ENCODE data around the gene ZG16.

DNA sequence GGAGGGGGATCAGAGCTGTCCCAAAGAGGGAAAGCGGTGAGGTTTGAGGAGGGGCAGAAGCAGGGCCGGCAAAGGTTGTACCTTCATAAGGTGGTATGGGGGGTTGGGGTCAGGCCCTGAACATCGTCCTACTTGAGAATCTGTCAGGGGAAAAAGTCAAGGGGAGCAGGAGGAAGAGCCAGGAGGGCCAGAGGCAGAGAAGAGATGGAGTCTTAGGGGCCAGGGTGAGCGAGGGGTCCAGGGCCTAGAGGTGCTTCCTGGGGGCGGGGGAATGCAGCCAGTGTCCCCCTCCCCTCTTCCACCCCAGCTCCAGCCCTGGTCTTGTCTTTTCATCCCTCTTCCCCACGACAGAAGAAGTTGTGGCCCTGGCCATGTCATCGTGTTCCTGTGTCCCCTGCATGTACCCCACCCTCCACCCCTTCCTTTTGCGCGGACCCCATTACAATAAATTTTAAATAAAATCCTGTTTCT lies 32.7 kb downstream of the ZG16 start:
- TF ChIP-seq, protein P1, sequence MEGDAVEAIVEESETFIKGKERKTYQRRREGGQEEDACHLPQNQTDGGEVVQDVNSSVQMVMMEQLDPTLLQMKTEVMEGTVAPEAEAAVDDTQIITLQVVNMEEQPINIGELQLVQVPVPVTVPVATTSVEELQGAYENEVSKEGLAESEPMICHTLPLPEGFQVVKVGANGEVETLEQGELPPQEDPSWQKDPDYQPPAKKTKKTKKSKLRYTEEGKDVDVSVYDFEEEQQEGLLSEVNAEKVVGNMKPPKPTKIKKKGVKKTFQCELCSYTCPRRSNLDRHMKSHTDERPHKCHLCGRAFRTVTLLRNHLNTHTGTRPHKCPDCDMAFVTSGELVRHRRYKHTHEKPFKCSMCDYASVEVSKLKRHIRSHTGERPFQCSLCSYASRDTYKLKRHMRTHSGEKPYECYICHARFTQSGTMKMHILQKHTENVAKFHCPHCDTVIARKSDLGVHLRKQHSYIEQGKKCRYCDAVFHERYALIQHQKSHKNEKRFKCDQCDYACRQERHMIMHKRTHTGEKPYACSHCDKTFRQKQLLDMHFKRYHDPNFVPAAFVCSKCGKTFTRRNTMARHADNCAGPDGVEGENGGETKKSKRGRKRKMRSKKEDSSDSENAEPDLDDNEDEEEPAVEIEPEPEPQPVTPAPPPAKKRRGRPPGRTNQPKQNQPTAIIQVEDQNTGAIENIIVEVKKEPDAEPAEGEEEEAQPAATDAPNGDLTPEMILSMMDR (conservative IDR thresholded peaks at IDR 0.05; ENCODE audit: low read length) = no peak
- TF ChIP-seq EZH2phosphoT487 (IDR thresholded peaks at IDR 0.05; ENCODE audit: borderline replicate concordance, low read depth, low read length) = no peak
